NCI-H526 treated with DMSO at 0.1 percent for 48 hours (cell line): ENCODE data around the gene FBLN2.

Source experiments
- DNase-seq: peaks from one replicate; lab custom pipeline; 2025; lab: John Stamatoyannopoulos, UW

The FBLN2 gene

GRCh38 chr3:13665582-13666226 lies 116.8 kb downstream of the FBLN2 start:
- DNase-seq: no peak

GRCh38 chr3:13666227-13666619 lies 117.3 kb downstream of the FBLN2 start:
- DNase-seq: no peak

- DNase-seq: no peak
These were observed 118.1 kb downstream of the FBLN2 start for GRCh38 chr3:13666781-13667709.

- DNase-seq: no peak
These were observed 119.2 kb downstream of the FBLN2 start for GRCh38 chr3:13668136-13668535.

GRCh38 chr3:13669457-13669856 lies 120.5 kb downstream of the FBLN2 start:
- DNase-seq: no peak

GRCh38 chr3:13670292-13670691 lies 121.4 kb downstream of the FBLN2 start:
- no peak for DNase-seq

- DNase-seq: no peak
These were observed 122.7 kb downstream of the FBLN2 start for GRCh38 chr3:13671482-13672233.

- no peak for DNase-seq
These were observed 124.3 kb downstream of the FBLN2 start for GRCh38 chr3:13673207-13673606.

- DNase-seq: no peak
These were observed 125.7 kb downstream of the FBLN2 start for GRCh38 chr3:13674538-13675185.

GRCh38 chr3:13676356-13677017 lies 127.6 kb downstream of the FBLN2 start:
- no peak for DNase-seq

GRCh38 chr3:13677272-13677671 lies 128.3 kb downstream of the FBLN2 start:
- no peak for DNase-seq

GRCh38 chr3:13681931-13682330 lies 133.0 kb downstream of the FBLN2 start:
- no peak for DNase-seq

GRCh38 chr3:13682331-13683013 lies 133.5 kb downstream of the FBLN2 start:
- no peak for DNase-seq

GRCh38 chr3:13683288-13683687 lies 134.4 kb downstream of the FBLN2 start:
- no peak for DNase-seq

- DNase-seq: no peak
These were observed 134.8 kb downstream of the FBLN2 start for GRCh38 chr3:13683772-13684171.

GRCh38 chr3:13684350-13684749 lies 135.4 kb downstream of the FBLN2 start:
- DNase-seq: no peak

- DNase-seq: no peak
These were observed 135.9 kb downstream of the FBLN2 start for GRCh38 chr3:13684854-13685253.

GRCh38 chr3:13685721-13686120 lies 136.8 kb downstream of the FBLN2 start:
- no peak for DNase-seq

- DNase-seq: no peak
These were observed 137.6 kb downstream of the FBLN2 start for GRCh38 chr3:13686367-13687160.

GRCh38 chr3:13687517-13687943 lies 138.6 kb downstream of the FBLN2 start:
- DNase-seq: peak; percentile 5
